Measurements from ENCODE around the gene PBX3.

PBX3 gene

GRCh38 chr9:125932746-125933455, 185.7 kb downstream of the PBX3 start:
- TF ChIP-seq CTCF (IDR thresholded peaks at IDR 0.05), result no peak
- no peak overlapping the region for H2AFZ ChIP-seq
- no peaks in the 10 kb centered on the region for H3K36me3 ChIP-seq (ENCODE audit: control insufficient read depth, insufficient read depth, low read length)
- H3K4me3 ChIP-seq (ENCODE audit: low read depth, low read length), result no peak overlapping the region
- H3K9me3 ChIP-seq (ENCODE audit: control insufficient read depth, low read length), result no peaks in the 10 kb centered on the region
- H3K4me2 ChIP-seq (ENCODE audit: low read length), result no peak overlapping the region
- H3K4me1 ChIP-seq, result peaks cover 5% of the 10 kb centered on the region
- H3K79me2 ChIP-seq, result no peaks in the 10 kb centered on the region
- no peak overlapping the region for H3K9ac ChIP-seq
- no peak overlapping the region for H3K27ac ChIP-seq
- no peaks in the 10 kb centered on the region for H3K27me3 ChIP-seq (ENCODE audit: control insufficient read depth, insufficient read depth, low read length)

- no peak for TF ChIP-seq CTCF (IDR thresholded peaks at IDR 0.05)
- H3K9me3 ChIP-seq (ENCODE audit: control insufficient read depth, low read length), result no peaks in the 10 kb centered on the region
Observed at GRCh38 chr9:125942125-125942524, 195.0 kb downstream of the PBX3 start.

GRCh38 chr9:125943831-125944230, 196.7 kb downstream of the PBX3 start:
- Histone ChIP-seq H3K9ac (no peak overlapping the region), H3K36me3 (ENCODE audit: control insufficient read depth, insufficient read depth, low read length) (no peaks in the 10 kb centered on the region), H3K79me2 (no peaks in the 10 kb centered on the region), H2AFZ (no peak overlapping the region), H3K27me3 (ENCODE audit: control insufficient read depth, insufficient read depth, low read length) (no peaks in the 10 kb centered on the region), H3K27ac (no peak overlapping the region), H3K4me2 (ENCODE audit: low read length) (no peak overlapping the region), H3K9me3 (ENCODE audit: control insufficient read depth, low read length) (no peaks in the 10 kb centered on the region), H3K4me1 (peaks cover 2% of the 10 kb centered on the region), H3K4me3 (ENCODE audit: low read depth, low read length) (no peak overlapping the region)
- TF ChIP-seq CTCF (IDR thresholded peaks at IDR 0.05), result no peak

More at GRCh38 chr9:125942125-125942524, 195.0 kb downstream of the PBX3 start:
- Histone ChIP-seq H3K27ac (no peak overlapping the region), H3K79me2 (no peaks in the 10 kb centered on the region), H3K4me3 (ENCODE audit: low read depth, low read length) (no peak overlapping the region), H3K4me2 (ENCODE audit: low read length) (no peak overlapping the region), H3K4me1 (peaks cover 2% of the 10 kb centered on the region), H3K9ac (no peak overlapping the region), H2AFZ (no peak overlapping the region), H3K36me3 (ENCODE audit: control insufficient read depth, insufficient read depth, low read length) (no peaks in the 10 kb centered on the region), H3K27me3 (ENCODE audit: control insufficient read depth, insufficient read depth, low read length) (no peaks in the 10 kb centered on the region)

GRCh38 chr9:125946397-125946796, 199.2 kb downstream of the PBX3 start:
- H3K4me3 ChIP-seq (ENCODE audit: low read depth, low read length), result no peak overlapping the region
- TF ChIP-seq CTCF (IDR thresholded peaks at IDR 0.05), result no peak
- H3K9ac ChIP-seq, result no peak overlapping the region
- H3K4me2 ChIP-seq (ENCODE audit: low read length), result no peak overlapping the region
- no peak overlapping the region for H2AFZ ChIP-seq
- no peaks in the 10 kb centered on the region for H3K79me2 ChIP-seq
- H3K4me1 ChIP-seq, result peaks cover 4% of the 10 kb centered on the region
- H3K27ac ChIP-seq, result no peak overlapping the region
- no peaks in the 10 kb centered on the region for H3K27me3 ChIP-seq (ENCODE audit: control insufficient read depth, insufficient read depth, low read length)
- H3K9me3 ChIP-seq (ENCODE audit: control insufficient read depth, low read length), result no peaks in the 10 kb centered on the region
- no peaks in the 10 kb centered on the region for H3K36me3 ChIP-seq (ENCODE audit: control insufficient read depth, insufficient read depth, low read length)

Data from parathyroid adenoma (tissue), 2 donors.